Measurements from ENCODE around the gene ZNF460.

DNA sequence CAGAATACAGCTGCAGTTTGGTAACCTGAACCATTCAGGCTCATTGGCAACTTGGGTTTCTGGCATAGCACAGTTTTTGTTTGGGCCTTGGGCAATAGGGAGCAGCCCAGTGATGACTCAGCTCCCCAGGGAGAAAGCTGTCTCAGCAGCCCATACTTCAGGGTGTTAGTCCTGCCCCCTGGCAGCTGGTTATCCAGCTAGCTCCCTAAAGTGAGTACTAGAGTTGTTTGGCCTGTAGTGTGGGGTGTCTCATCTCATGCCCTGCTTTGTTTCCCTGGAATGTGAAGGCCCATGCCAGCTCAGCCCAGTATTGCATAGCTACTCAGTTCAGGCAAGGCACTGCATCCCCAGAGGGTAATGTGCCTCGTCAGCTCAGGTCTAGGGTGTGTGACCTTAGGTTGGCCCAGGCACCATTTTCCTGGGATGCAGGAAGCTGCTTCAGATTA is 21.8 kb downstream of the ZNF460 start:
- TF ChIP-seq, protein P1, sequence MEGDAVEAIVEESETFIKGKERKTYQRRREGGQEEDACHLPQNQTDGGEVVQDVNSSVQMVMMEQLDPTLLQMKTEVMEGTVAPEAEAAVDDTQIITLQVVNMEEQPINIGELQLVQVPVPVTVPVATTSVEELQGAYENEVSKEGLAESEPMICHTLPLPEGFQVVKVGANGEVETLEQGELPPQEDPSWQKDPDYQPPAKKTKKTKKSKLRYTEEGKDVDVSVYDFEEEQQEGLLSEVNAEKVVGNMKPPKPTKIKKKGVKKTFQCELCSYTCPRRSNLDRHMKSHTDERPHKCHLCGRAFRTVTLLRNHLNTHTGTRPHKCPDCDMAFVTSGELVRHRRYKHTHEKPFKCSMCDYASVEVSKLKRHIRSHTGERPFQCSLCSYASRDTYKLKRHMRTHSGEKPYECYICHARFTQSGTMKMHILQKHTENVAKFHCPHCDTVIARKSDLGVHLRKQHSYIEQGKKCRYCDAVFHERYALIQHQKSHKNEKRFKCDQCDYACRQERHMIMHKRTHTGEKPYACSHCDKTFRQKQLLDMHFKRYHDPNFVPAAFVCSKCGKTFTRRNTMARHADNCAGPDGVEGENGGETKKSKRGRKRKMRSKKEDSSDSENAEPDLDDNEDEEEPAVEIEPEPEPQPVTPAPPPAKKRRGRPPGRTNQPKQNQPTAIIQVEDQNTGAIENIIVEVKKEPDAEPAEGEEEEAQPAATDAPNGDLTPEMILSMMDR (IDR thresholded peaks at IDR 0.05) = no peak
- TF ChIP-seq POLR2A (IDR thresholded peaks at IDR 0.05) = no peak
- peak in 1 of 2 donors; percentile 80 for TF ChIP-seq POLR2AphosphoS5 (IDR thresholded peaks at IDR 0.05; ENCODE audit: insufficient read depth in 1 of 2, low read depth in 1 of 2)
